ENCODE measurements around the gene SLC25A41. TPM values are rescaled to one million over a fixed set of nuclear protein-coding genes. Genes with fewer than 3 reads are reported as not detected.

Gene SLC25A41
- total and polyA plus RNA-seq, 9 of the 15 experiments (the other 6 are each of a cell fraction or from before 2014, with no cell fraction given), result 0.08 to 4.2 (median 1.6) TPM

GRCh38 chr19:6423499-6424194 is 9.9 kb downstream of the SLC25A41 start (continued):
- TF ChIP-seq FOXP4 (CRISPR knock-in tag; IDR thresholded peaks at IDR 0.05; ENCODE audit: borderline replicate concordance), result no peak
- no peak for TF ChIP-seq HNRNPL (IDR thresholded peaks at IDR 0.05; ENCODE audit: low read depth, low read length)
- no peak for TF ChIP-seq PBX2 (CRISPR knock-in tag; IDR thresholded peaks at IDR 0.05; ENCODE audit: low read depth)
- TF ChIP-seq PBX2 (tag; conservative IDR thresholded peaks at IDR 0.05; ENCODE audit: low read depth), result no peak
- no peak for TF ChIP-seq CHD2 (IDR thresholded peaks at IDR 0.05; ENCODE audit: low read depth, low read length)
- TF ChIP-seq ZNF143 (CRISPR knock-in tag; IDR thresholded peaks at IDR 0.05), result no peak
- TF ChIP-seq CHAMP1 (IDR thresholded peaks at IDR 0.05), result no peak
- TF ChIP-seq SIRT6 (IDR thresholded peaks at IDR 0.05; ENCODE audit: low read depth, low read length), result no peak
- TF ChIP-seq HINFP (tag; conservative IDR thresholded peaks at IDR 0.05; ENCODE audit: low read depth), result no peak
- no peak for TF ChIP-seq ZNF3 (CRISPR knock-in tag; IDR thresholded peaks at IDR 0.05)
- no peak for TF ChIP-seq EZH2 (IDR thresholded peaks at IDR 0.05; ENCODE audit: borderline replicate concordance, low read depth, low read length)
- TF ChIP-seq ZNF224 (CRISPR knock-in tag; IDR thresholded peaks at IDR 0.05), result no peak
- TF ChIP-seq BHLHE40 (IDR thresholded peaks at IDR 0.05; ENCODE audit: low read length), result no peak
- no peak for TF ChIP-seq LARP7 (IDR thresholded peaks at IDR 0.05)
- no peak for TF ChIP-seq CREB5 (CRISPR knock-in tag; IDR thresholded peaks at IDR 0.05)
